ENCODE results near the gene ARHGAP6. TPM values are rescaled to one million over a fixed set of nuclear protein-coding genes. Genes with fewer than 3 reads are reported as not detected.

ARHGAP6 gene
- total and polyA plus RNA-seq, 9 of the 15 experiments (the other 6 are each of a cell fraction or from before 2014, with no cell fraction given) = 12.5 to 63.6 (median 41.8) TPM

DNA sequence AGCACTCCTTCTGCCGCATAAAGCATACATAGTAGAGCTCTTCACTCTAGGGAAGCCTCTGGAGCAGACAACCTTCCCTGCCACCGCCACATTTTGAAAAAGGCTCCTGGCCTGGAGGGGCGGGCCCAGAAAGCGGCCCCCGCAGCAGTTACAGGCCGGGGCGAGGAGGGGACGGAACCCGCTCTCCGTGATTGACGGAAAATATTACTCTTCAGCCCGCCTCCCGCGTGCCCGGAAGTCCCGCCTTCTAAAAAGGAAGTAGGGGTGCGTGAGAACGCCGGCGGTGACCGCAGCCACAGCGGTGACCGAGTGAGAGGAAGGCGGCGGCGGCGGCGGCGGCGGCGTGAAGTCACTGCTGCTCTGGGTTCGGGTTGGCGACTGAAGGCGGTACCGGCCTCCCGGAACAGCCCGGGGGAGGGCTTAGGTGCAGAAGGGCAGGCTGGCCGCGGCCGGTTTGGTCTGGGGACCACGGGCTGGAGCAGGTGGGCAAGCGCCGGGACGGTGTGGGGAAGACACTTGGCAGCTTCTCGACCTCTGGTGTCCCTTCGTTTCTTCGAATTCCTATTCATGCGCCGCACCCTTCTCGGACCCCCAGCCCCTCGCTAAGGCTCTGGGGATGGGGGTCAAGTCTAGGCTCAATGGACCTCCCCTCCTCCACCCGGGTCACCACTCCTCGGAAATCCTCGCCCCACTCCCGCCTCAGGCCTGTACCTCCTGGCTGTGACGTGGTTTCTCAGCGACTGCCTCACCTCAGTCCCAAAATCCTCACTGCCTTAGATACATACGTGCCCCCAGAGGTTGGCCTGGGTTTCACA lies 554.5 kb downstream of the ARHGAP6 start, which contains the start of gene HCCS (continued):
- TF ChIP-seq, protein P1, sequence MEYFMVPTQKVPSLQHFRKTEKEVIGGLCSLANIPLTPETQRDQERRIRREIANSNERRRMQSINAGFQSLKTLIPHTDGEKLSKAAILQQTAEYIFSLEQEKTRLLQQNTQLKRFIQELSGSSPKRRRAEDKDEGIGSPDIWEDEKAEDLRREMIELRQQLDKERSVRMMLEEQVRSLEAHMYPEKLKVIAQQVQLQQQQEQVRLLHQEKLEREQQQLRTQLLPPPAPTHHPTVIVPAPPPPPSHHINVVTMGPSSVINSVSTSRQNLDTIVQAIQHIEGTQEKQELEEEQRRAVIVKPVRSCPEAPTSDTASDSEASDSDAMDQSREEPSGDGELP (CRISPR knock-in tag; IDR thresholded peaks at IDR 0.05; ENCODE audit: borderline replicate concordance) = peak; percentile 55; the same call in 1 of the 2 replicates
- TF ChIP-seq KHSRP (IDR thresholded peaks at IDR 0.05) (no peak), ELF2 (CRISPR knock-in tag; IDR thresholded peaks at IDR 0.05) (no peak), MYC (IDR thresholded peaks at IDR 0.05; ENCODE audit: low read depth, low read length) (peak; percentile 23; the same call in 1 of the 2 replicates), MYC (CRISPR knock-in tag; IDR thresholded peaks at IDR 0.05; ENCODE audit: borderline replicate concordance, low read depth) (no peak), L3MBTL2 (IDR thresholded peaks at IDR 0.05) (peak; percentile 38), EP400 (IDR thresholded peaks at IDR 0.05) (peak; percentile 82), LCOR (CRISPR knock-in tag; IDR thresholded peaks at IDR 0.05) (0 out of 2 replicates have a peak, but pooled peaks have one; percentile 44), GABPB1 (CRISPR knock-in tag; IDR thresholded peaks at IDR 0.05) (peak; percentile 92), STAT5B (CRISPR knock-in tag; IDR thresholded peaks at IDR 0.05) (no peak), TARDBP (IDR thresholded peaks at IDR 0.05) (no peak), NR2F6 (CRISPR knock-in tag; IDR thresholded peaks at IDR 0.05) (no peak)
- TF ChIP-seq, protein P2, sequence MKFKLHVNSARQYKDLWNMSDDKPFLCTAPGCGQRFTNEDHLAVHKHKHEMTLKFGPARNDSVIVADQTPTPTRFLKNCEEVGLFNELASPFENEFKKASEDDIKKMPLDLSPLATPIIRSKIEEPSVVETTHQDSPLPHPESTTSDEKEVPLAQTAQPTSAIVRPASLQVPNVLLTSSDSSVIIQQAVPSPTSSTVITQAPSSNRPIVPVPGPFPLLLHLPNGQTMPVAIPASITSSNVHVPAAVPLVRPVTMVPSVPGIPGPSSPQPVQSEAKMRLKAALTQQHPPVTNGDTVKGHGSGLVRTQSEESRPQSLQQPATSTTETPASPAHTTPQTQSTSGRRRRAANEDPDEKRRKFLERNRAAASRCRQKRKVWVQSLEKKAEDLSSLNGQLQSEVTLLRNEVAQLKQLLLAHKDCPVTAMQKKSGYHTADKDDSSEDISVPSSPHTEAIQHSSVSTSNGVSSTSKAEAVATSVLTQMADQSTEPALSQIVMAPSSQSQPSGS (CRISPR knock-in tag; IDR thresholded peaks at IDR 0.05) = no peak
- TF ChIP-seq, protein P3, sequence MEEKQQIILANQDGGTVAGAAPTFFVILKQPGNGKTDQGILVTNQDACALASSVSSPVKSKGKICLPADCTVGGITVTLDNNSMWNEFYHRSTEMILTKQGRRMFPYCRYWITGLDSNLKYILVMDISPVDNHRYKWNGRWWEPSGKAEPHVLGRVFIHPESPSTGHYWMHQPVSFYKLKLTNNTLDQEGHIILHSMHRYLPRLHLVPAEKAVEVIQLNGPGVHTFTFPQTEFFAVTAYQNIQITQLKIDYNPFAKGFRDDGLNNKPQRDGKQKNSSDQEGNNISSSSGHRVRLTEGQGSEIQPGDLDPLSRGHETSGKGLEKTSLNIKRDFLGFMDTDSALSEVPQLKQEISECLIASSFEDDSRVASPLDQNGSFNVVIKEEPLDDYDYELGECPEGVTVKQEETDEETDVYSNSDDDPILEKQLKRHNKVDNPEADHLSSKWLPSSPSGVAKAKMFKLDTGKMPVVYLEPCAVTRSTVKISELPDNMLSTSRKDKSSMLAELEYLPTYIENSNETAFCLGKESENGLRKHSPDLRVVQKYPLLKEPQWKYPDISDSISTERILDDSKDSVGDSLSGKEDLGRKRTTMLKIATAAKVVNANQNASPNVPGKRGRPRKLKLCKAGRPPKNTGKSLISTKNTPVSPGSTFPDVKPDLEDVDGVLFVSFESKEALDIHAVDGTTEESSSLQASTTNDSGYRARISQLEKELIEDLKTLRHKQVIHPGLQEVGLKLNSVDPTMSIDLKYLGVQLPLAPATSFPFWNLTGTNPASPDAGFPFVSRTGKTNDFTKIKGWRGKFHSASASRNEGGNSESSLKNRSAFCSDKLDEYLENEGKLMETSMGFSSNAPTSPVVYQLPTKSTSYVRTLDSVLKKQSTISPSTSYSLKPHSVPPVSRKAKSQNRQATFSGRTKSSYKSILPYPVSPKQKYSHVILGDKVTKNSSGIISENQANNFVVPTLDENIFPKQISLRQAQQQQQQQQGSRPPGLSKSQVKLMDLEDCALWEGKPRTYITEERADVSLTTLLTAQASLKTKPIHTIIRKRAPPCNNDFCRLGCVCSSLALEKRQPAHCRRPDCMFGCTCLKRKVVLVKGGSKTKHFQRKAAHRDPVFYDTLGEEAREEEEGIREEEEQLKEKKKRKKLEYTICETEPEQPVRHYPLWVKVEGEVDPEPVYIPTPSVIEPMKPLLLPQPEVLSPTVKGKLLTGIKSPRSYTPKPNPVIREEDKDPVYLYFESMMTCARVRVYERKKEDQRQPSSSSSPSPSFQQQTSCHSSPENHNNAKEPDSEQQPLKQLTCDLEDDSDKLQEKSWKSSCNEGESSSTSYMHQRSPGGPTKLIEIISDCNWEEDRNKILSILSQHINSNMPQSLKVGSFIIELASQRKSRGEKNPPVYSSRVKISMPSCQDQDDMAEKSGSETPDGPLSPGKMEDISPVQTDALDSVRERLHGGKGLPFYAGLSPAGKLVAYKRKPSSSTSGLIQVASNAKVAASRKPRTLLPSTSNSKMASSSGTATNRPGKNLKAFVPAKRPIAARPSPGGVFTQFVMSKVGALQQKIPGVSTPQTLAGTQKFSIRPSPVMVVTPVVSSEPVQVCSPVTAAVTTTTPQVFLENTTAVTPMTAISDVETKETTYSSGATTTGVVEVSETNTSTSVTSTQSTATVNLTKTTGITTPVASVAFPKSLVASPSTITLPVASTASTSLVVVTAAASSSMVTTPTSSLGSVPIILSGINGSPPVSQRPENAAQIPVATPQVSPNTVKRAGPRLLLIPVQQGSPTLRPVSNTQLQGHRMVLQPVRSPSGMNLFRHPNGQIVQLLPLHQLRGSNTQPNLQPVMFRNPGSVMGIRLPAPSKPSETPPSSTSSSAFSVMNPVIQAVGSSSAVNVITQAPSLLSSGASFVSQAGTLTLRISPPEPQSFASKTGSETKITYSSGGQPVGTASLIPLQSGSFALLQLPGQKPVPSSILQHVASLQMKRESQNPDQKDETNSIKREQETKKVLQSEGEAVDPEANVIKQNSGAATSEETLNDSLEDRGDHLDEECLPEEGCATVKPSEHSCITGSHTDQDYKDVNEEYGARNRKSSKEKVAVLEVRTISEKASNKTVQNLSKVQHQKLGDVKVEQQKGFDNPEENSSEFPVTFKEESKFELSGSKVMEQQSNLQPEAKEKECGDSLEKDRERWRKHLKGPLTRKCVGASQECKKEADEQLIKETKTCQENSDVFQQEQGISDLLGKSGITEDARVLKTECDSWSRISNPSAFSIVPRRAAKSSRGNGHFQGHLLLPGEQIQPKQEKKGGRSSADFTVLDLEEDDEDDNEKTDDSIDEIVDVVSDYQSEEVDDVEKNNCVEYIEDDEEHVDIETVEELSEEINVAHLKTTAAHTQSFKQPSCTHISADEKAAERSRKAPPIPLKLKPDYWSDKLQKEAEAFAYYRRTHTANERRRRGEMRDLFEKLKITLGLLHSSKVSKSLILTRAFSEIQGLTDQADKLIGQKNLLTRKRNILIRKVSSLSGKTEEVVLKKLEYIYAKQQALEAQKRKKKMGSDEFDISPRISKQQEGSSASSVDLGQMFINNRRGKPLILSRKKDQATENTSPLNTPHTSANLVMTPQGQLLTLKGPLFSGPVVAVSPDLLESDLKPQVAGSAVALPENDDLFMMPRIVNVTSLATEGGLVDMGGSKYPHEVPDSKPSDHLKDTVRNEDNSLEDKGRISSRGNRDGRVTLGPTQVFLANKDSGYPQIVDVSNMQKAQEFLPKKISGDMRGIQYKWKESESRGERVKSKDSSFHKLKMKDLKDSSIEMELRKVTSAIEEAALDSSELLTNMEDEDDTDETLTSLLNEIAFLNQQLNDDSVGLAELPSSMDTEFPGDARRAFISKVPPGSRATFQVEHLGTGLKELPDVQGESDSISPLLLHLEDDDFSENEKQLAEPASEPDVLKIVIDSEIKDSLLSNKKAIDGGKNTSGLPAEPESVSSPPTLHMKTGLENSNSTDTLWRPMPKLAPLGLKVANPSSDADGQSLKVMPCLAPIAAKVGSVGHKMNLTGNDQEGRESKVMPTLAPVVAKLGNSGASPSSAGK (IDR thresholded peaks at IDR 0.05) = 0 out of 2 replicates have a peak, but pooled peaks have one; percentile 4
